GM23248 (cell line): ENCODE data around the gene TBC1D14. TPM values are rescaled to one million over a fixed set of nuclear protein-coding genes. Genes with fewer than 3 reads are reported as not detected.

ENCODE experiments used
- DNase-seq: peaks from one replicate; pipeline ENCODE4 v3.0.0-alpha.2; 2015
- H2AFZ ChIP-seq: fragments of 200-600 bp; sonication (generic); 2 replicates; pipeline ENCODE4 v1.6.1; 2016; ENCODE audit warnings: antibody characterized with exemption
- H3F3A ChIP-seq: fragments of 200-600 bp; sonication (generic); 2 replicates; pipeline ENCODE4 v1.6.1; 2016; ENCODE audit warnings: mild to moderate bottlenecking, antibody characterized with exemption, mixed run types; ENCODE audit not compliant: insufficient read depth
- H3K27ac ChIP-seq: fragments of 200-600 bp; sonication (generic); 2 replicates; pipeline ENCODE4 v1.5.1; 2016; ENCODE audit warnings: mild to moderate bottlenecking
- H3K27me3 ChIP-seq: fragments of 200-600 bp; sonication (generic); replicated peaks from 2 replicates; pipeline ENCODE4 v1.6.1; 2016; ENCODE audit warnings: mild to moderate bottlenecking; ENCODE audit not compliant: insufficient read depth
- H3K36me3 ChIP-seq: fragments of 200-600 bp; sonication (generic); 2 replicates; pipeline ENCODE4 v1.6.1; 2016; ENCODE audit warnings: low read depth, mild to moderate bottlenecking
- H3K4me1 ChIP-seq: fragments of 200-600 bp; sonication (generic); 2 replicates; pipeline ENCODE4 v1.6.1; 2016; ENCODE audit warnings: mild to moderate bottlenecking; ENCODE audit not compliant: insufficient read depth
- H3K4me2 ChIP-seq: fragments of 200-600 bp; sonication (generic); one replicate; pipeline ENCODE4 v1.6.1; 2016; ENCODE audit warnings: mild to moderate bottlenecking; ENCODE audit not compliant: unreplicated experiment
- H3K4me3 ChIP-seq: fragments of 200-600 bp; sonication (generic); 2 replicates; pipeline ENCODE4 v1.5.1; 2016; ENCODE audit warnings: mild to moderate bottlenecking
- H3K79me2 ChIP-seq: fragments of 200-600 bp; sonication (generic); 2 replicates; pipeline ENCODE4 v1.6.1; 2016; ENCODE audit warnings: mild to moderate bottlenecking; ENCODE audit not compliant: insufficient read depth
- H3K9ac ChIP-seq: fragments of 200-600 bp; sonication (generic); 2 replicates; pipeline ENCODE4 v1.6.1; 2016; ENCODE audit warnings: mild to moderate bottlenecking
- H3K9me2 ChIP-seq: fragments of 200-600 bp; sonication (generic); 2 replicates; pipeline ENCODE4 v1.6.1; 2016; ENCODE audit warnings: mixed run types, mild to moderate bottlenecking, moderate library complexity; ENCODE audit not compliant: insufficient read depth
- H3K9me3 ChIP-seq: fragments of 200-600 bp; sonication (generic); one replicate; pipeline ENCODE4 v1.6.1; 2017; ENCODE audit warnings: low read depth
- H4K20me1 ChIP-seq: fragments of 200-600 bp; sonication (generic); 2 replicates; pipeline ENCODE4 v1.6.0; 2016; ENCODE audit not compliant: insufficient read depth
- EZH2 ChIP-seq: fragments of 200-600 bp; sonication (generic); IDR thresholded peaks from 2 replicates; pipeline ENCODE4 v1.6.1; 2018; ENCODE audit warnings: antibody characterized with exemption, mild to moderate bottlenecking; ENCODE audit not compliant: insufficient read depth, poor library complexity, severe bottlenecking
- EZH2phosphoT487 ChIP-seq: fragments of 200-600 bp; sonication (generic); IDR thresholded peaks from 2 replicates; pipeline ENCODE4 v1.6.1; 2018; ENCODE audit warnings: antibody characterized with exemption, moderate library complexity, mild to moderate bottlenecking, low read depth; ENCODE audit not compliant: insufficient read depth
- WGBS, 2 experiments: methylation state at CpG; one replicate each; pipeline ENCODE4 v1.1.6; 2015 to 2017; ENCODE audit warnings: low lambda C conversion rate in 2 of 2, low coverage in 1 of 2; ENCODE audit errors: missing lambda C conversion rate in 2 of 2; 5-methylcytosine and 5-hydroxymethylcytosine counted together
- in situ Hi-C: fragments of 300-500 bp; cut with MboI; formaldehyde crosslinking; loops from 2 replicates; pipeline ENCODE4 v1.15.0; 2020
- polyA plus RNA-seq: library from polyadenylated mRNA; unstranded; fragments of >200 nt; fragmentation: Nextera tagmentation; extraction: Ambion mirVana; gene quantifications from 2 replicates; pipeline ENCODE4 v1.2.1, GENCODE V29; 2016
- total RNA-seq: library from RNA; depleted of rRNA; stranded (reverse); fragments of >200 nt; shearing (Covaris generic); gene quantifications from 2 replicates; pipeline ENCODE4 v1.2.3, GENCODE V29; 2014; rRNA removed

The TBC1D14 gene, protein sequence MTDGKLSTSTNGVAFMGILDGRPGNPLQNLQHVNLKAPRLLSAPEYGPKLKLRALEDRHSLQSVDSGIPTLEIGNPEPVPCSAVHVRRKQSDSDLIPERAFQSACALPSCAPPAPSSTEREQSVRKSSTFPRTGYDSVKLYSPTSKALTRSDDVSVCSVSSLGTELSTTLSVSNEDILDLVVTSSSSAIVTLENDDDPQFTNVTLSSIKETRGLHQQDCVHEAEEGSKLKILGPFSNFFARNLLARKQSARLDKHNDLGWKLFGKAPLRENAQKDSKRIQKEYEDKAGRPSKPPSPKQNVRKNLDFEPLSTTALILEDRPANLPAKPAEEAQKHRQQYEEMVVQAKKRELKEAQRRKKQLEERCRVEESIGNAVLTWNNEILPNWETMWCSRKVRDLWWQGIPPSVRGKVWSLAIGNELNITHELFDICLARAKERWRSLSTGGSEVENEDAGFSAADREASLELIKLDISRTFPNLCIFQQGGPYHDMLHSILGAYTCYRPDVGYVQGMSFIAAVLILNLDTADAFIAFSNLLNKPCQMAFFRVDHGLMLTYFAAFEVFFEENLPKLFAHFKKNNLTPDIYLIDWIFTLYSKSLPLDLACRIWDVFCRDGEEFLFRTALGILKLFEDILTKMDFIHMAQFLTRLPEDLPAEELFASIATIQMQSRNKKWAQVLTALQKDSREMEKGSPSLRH
- total RNA-seq (39.1 and 48.7 TPM in 2 replicates), polyA plus RNA-seq (20.0 and 20.4 TPM in 2 replicates)

DNA sequence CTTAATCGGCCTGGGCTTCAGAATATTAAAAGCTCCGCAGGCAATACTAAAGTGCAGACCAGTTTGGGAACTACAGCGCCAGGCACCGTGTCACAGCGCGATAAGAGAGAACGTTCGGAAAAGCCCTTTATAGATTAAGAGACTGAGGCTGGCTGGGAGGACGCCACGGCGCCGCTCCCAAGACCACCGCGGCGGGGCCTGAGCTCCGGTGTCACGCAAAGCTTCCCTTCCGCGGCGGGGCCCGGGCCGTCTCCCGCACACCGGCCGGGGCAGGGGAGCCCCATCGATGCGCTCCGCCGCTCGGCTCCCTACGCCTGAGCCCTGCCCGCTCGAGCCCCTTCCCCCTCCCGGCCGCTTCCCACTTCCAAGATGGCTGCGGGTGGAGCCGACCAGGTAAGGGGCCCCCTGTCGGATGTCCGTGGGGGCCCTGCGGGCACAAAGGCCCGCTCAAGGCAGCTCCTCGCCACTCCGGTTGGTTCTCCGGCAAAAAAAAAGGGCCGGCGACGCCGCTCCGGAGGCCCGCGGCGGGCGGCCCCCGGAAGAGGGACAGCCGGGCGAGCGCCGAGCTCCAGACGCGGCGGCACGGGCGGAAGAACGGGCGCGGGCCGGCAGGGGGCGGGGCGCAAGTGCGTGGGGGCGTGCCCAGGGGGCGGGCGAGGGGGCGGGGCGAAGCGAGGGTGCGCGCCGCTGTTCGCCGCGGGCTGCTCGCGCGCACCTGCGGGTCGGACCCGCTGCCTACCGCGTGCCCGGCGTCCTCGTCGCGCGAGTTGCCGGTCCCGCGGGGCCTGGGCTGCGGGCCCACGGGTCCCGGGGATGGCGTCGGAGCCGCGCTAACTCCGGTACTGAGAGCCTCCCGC is at the start of gene TBC1D14:
Gene TBC1D14, plus strand, starts transcription at position 714 of the 857 bp plus-strand sequence. CDS start 13,564 bp downstream, outside the sequence.
- peak within 1 kb of the TSS; percentile 86 for H3K27ac ChIP-seq
- WGBS, 2 experiments, result 1 to 3% methylated on average over 61 to 85 of the region's 108 CpGs
- no peaks in the 10 kb centered on the region for H4K20me1 ChIP-seq
- H3K9me3 ChIP-seq, result no peaks in the 10 kb centered on the region
- DNase-seq, result peak; percentile 92
- in situ Hi-C loops, result no loop called here
- no peak for TF ChIP-seq EZH2
- TF ChIP-seq EZH2phosphoT487, result no peak
- peaks cover 28% of the 10 kb centered on the region; the same call in 1 of the 2 replicates for H3K79me2 ChIP-seq
- peak within 1 kb of the TSS; percentile 92 for H3K4me2 ChIP-seq
- no peaks in the 10 kb centered on the region for H3K27me3 ChIP-seq
- no peaks in the 10 kb centered on the region for H3K9me2 ChIP-seq
- H3F3A ChIP-seq, result no peaks in the 10 kb centered on the region
- H3K4me1 ChIP-seq, result 0 out of 2 replicates have a peak, but pooled peaks cover 9% of the 10 kb centered on the region
- H3K4me3 ChIP-seq, result peak within 1 kb of the TSS; percentile 83
- peak within 1 kb of the TSS; percentile 83 for H2AFZ ChIP-seq
- peak within 1 kb of the TSS; percentile 88 for H3K9ac ChIP-seq
- no peaks in the 10 kb centered on the region for H3K36me3 ChIP-seq

DNA sequence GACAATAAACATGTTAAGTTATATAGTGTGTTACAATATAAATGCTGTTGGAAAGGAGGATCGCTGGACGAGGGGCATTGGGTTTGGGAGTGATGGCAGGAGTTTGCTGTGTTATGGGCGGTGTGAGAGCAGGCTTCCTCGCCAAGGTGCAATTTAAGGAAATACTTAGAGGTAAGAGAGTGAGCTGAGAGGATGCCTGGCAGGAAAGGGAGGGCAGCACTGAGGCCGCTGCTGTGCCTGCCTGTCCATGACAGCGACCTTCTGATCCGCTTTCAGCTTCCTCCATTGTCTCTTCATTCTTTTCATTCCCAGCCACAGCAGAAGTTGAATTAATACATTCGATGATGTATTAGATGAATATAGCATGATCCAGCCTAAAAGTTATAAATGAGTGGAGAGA is 41.2 kb upstream of the TBC1D14 start:
- Histone ChIP-seq H3K9me3 (no peaks in the 10 kb centered on the region), H3K4me2 (no peak overlapping the region), H3K4me1 (no peaks in the 10 kb centered on the region), H3K27ac (no peak overlapping the region), H3K79me2 (peaks cover 43% of the 10 kb centered on the region), H2AFZ (no peak overlapping the region), H3K9me2 (no peaks in the 10 kb centered on the region), H3F3A (peaks cover 8% of the 10 kb centered on the region; the same call in 1 of the 2 replicates), H3K36me3 (peaks cover 18% of the 10 kb centered on the region), H3K9ac (no peak overlapping the region), H4K20me1 (no peaks in the 10 kb centered on the region), H3K27me3 (no peaks in the 10 kb centered on the region), H3K4me3 (no peak overlapping the region)
- TF ChIP-seq EZH2phosphoT487 (no peak), EZH2 (no peak)
- in situ Hi-C loops, result no loop called here
- no peak for DNase-seq
- 91 to 94% methylated on average over 8 of the region's 8 CpGs for WGBS, 2 experiments

DNA sequence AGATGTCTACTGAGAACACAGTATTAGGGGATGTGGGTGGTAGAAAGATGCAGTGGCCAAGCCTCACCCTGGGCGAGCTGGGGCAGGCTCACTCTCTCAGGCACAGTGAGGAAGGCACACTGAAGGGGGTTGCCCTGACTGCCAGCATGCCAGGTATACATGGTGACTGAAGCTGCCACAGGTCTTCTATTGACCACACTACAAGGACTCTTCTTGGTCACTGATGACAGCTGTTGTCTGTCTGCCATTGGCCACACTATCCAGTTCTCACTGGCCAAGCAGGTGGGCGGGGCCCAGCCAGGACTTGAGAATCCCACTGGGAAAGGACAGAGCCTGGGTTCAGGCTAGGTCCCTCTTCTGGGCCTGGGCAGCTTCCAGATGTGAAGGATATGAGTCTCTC is 39.7 kb upstream of the TBC1D14 start:
- no peaks in the 10 kb centered on the region for H4K20me1 ChIP-seq
- H3K4me2 ChIP-seq, result no peak overlapping the region
- WGBS, 2 experiments, result 72 to 81% methylated on average over 2 of the region's 2 CpGs
- no peak overlapping the region for H3K4me3 ChIP-seq
- peaks cover 14% of the 10 kb centered on the region for H3F3A ChIP-seq
- no peak overlapping the region for H3K9ac ChIP-seq
- peaks cover 37% of the 10 kb centered on the region for H3K79me2 ChIP-seq
- peaks cover 14% of the 10 kb centered on the region for H3K36me3 ChIP-seq
- H3K9me2 ChIP-seq, result no peaks in the 10 kb centered on the region
- H3K9me3 ChIP-seq, result no peaks in the 10 kb centered on the region
- H3K27me3 ChIP-seq, result no peaks in the 10 kb centered on the region
- no peak for TF ChIP-seq EZH2
- no peak for TF ChIP-seq EZH2phosphoT487
- in situ Hi-C loops, result loop anchor here (10.0 kb wide), 1 partner anchor 145 kb away; no protein-coding TSS in a partner anchor
- no peak overlapping the region for H2AFZ ChIP-seq
- no peak overlapping the region for H3K27ac ChIP-seq
- no peaks in the 10 kb centered on the region for H3K4me1 ChIP-seq
- no peak for DNase-seq

DNA sequence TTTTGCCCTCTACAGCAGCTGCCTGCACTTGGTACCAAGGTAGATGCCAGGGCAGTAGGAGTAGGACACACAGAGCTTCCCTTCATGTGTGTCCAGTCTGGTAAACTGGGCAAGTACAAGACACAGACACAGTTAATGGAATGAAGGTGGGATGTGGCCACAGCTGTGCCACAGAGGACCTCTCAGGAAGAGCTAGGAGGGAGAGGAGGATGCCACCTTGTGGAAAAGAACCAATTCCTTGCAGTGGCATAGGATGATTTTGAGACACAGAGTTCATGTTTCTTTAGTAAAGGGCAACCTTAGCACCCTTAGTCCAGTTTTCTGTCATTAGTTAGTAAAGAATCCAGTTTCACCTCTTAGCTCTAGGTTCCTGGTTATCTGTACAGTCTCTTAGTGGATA is 36.3 kb upstream of the TBC1D14 start:
- TF ChIP-seq EZH2 (no peak), EZH2phosphoT487 (no peak)
- Histone ChIP-seq H2AFZ (no peak overlapping the region), H3K4me2 (no peak overlapping the region), H3K79me2 (peaks cover 8% of the 10 kb centered on the region; the same call in 1 of the 2 replicates), H3K36me3 (peaks cover 13% of the 10 kb centered on the region), H3K4me3 (no peak overlapping the region), H3F3A (peaks cover 46% of the 10 kb centered on the region), H3K9ac (no peak overlapping the region), H3K4me1 (peaks cover 24% of the 10 kb centered on the region), H3K27ac (no peak overlapping the region), H3K9me2 (no peaks in the 10 kb centered on the region), H4K20me1 (no peaks in the 10 kb centered on the region), H3K9me3 (no peaks in the 10 kb centered on the region), H3K27me3 (no peaks in the 10 kb centered on the region)
- DNase-seq, result peak; percentile 23
- in situ Hi-C loops, result loop anchor here (10.0 kb wide), 1 partner anchor 148 kb away; no protein-coding TSS in a partner anchor
